Endodermal cell (in vitro differentiated cells): Measurements from ENCODE around the gene HPCAL1. TPM values are rescaled to one million over a fixed set of nuclear protein-coding genes. Genes with fewer than 3 reads are reported as not detected.

Experiments used
- DNase-seq: peaks from one replicate; pipeline ENCODE4 v3.0.0-alpha.2; 2017
- H3K27ac ChIP-seq: 2 replicates; pipeline ENCODE4 v1.5.1; 2013; ENCODE audit warnings: mild to moderate bottlenecking, low read depth, low read length, moderate library complexity
- H3K27me3 ChIP-seq: 2 replicates; pipeline ENCODE4 v1.6.1; 2013; ENCODE audit warnings: mild to moderate bottlenecking, low read length, moderate library complexity; ENCODE audit not compliant: insufficient read depth, control insufficient read depth, poor library complexity, severe bottlenecking
- H3K36me3 ChIP-seq: 2 replicates; pipeline ENCODE4 v1.7.0; 2013; ENCODE audit warnings: mild to moderate bottlenecking, low read length, moderate library complexity; ENCODE audit not compliant: control insufficient read depth, insufficient read depth
- H3K4me1 ChIP-seq: one replicate; pipeline ENCODE4 v1.7.0; 2013; ENCODE audit warnings: low read length; ENCODE audit not compliant: control insufficient read depth, insufficient read depth
- H3K4me3 ChIP-seq: 2 replicates; pipeline ENCODE4 v1.5.1; 2013; ENCODE audit warnings: mild to moderate bottlenecking, low read length, moderate library complexity
- H3K9ac ChIP-seq: 2 replicates; pipeline ENCODE4 v1.6.1; 2013; ENCODE audit warnings: mild to moderate bottlenecking, low read length, moderate library complexity; ENCODE audit not compliant: poor library complexity, severe bottlenecking; ENCODE audit errors: extremely low read depth
- H3K9me3 ChIP-seq: 2 replicates; pipeline ENCODE4 v1.6.1; 2013; ENCODE audit warnings: mild to moderate bottlenecking, low read length, moderate library complexity; ENCODE audit not compliant: control insufficient read depth
- H3K27ac Mint-ChIP-seq: 2 replicates; pipeline ENCODE4 v1.8.0; 2020; ENCODE audit warnings: mixed read lengths
- H3K27me3 Mint-ChIP-seq: 2 replicates; pipeline ENCODE4 v1.8.0; 2021; ENCODE audit warnings: mild to moderate bottlenecking, mixed read lengths; ENCODE audit not compliant: insufficient read depth
- H3K36me3 Mint-ChIP-seq: 2 replicates; pipeline ENCODE4 v1.8.0; 2020; ENCODE audit warnings: low read depth, mixed read lengths
- H3K4me1 Mint-ChIP-seq: 2 replicates; pipeline ENCODE4 v1.8.0; 2020; ENCODE audit warnings: mixed read lengths
- H3K4me3 Mint-ChIP-seq: 2 replicates; pipeline ENCODE4 v1.8.0; 2020; ENCODE audit warnings: mild to moderate bottlenecking, moderate library complexity, mixed read lengths
- H3K9me3 Mint-ChIP-seq: 2 replicates; pipeline ENCODE4 v1.8.0; 2020; ENCODE audit warnings: mild to moderate bottlenecking, mixed read lengths
- WGBS, 2 experiments: methylation state at CpG; one replicate each; pipeline versions ENCODE4 v1.1.5 to v1.1.7; 2013; ENCODE audit warnings: missing lambda C conversion rate in 2 of 2, mixed read lengths in 1 of 2; ENCODE audit not compliant: insufficient coverage in 1 of 2, insufficient read length in 1 of 2; 5-methylcytosine and 5-hydroxymethylcytosine counted together
- total RNA-seq, 2 donors: library from RNA; stranded (reverse); fragmentation: NEBNext Ultra II Directional in 1 of 2; extraction: Animal tissue kit (Norgen Biotek cat#: 25700) in 1 of 2; gene quantifications; 2 replicates in 1 of 2; 3 replicates in 1 of 2; pipeline ENCODE4 v1.2.1, GENCODE V29; 2021
- TF ChIP-seq, protein P1 (sequence below): fragments of 200-600 bp; sonication (generic); conservative IDR thresholded peaks from 2 replicates; pipeline ENCODE4 v1.5.0; 2021; ENCODE audit warnings: antibody characterized with exemption, mild to moderate bottlenecking

HPCAL1 gene
- total RNA-seq, 2 donors from 2014 or later: 6.8 to 8.1 TPM

DNA sequence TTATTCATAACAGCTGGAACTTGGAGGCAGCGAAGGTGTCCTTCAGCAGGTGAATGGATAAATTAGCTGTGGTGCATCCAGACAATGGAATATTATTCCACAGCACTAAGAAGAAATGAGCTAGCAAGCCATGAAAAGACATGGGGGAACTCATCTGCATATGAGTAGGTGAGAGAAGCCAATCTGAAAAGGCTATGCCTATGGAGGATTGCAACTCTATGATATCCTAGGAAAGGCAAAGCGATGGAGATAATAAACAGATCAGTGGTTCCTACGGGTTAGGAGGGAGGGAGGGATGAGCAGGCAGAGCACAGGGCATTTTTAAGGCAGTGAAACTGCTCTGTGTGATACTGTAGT lies 79.3 kb downstream of the HPCAL1 start:
- Mint-ChIP-seq H3K9me3 (no peaks in the 10 kb centered on the region), H3K36me3 (no peaks in the 10 kb centered on the region), H3K4me3 (peak overlapping the region; percentile 11), H3K27me3 (no peaks in the 10 kb centered on the region), H3K27ac (no peak overlapping the region), H3K4me1 (peaks cover 38% of the 10 kb centered on the region)
- H3K27me3 ChIP-seq: no peaks in the 10 kb centered on the region
- no peak overlapping the region for H3K27ac ChIP-seq
- no peak overlapping the region for H3K4me3 ChIP-seq
- H3K4me1 ChIP-seq: peaks cover 3% of the 10 kb centered on the region
- H3K36me3 ChIP-seq: no peaks in the 10 kb centered on the region
- 57 to 67% methylated on average over 3 of the region's 3 CpGs for WGBS, 2 experiments
- TF ChIP-seq, protein P1, sequence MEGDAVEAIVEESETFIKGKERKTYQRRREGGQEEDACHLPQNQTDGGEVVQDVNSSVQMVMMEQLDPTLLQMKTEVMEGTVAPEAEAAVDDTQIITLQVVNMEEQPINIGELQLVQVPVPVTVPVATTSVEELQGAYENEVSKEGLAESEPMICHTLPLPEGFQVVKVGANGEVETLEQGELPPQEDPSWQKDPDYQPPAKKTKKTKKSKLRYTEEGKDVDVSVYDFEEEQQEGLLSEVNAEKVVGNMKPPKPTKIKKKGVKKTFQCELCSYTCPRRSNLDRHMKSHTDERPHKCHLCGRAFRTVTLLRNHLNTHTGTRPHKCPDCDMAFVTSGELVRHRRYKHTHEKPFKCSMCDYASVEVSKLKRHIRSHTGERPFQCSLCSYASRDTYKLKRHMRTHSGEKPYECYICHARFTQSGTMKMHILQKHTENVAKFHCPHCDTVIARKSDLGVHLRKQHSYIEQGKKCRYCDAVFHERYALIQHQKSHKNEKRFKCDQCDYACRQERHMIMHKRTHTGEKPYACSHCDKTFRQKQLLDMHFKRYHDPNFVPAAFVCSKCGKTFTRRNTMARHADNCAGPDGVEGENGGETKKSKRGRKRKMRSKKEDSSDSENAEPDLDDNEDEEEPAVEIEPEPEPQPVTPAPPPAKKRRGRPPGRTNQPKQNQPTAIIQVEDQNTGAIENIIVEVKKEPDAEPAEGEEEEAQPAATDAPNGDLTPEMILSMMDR: no peak
- H3K9me3 ChIP-seq: no peaks in the 10 kb centered on the region
- no peak overlapping the region for H3K9ac ChIP-seq
- no peak for DNase-seq

DNA sequence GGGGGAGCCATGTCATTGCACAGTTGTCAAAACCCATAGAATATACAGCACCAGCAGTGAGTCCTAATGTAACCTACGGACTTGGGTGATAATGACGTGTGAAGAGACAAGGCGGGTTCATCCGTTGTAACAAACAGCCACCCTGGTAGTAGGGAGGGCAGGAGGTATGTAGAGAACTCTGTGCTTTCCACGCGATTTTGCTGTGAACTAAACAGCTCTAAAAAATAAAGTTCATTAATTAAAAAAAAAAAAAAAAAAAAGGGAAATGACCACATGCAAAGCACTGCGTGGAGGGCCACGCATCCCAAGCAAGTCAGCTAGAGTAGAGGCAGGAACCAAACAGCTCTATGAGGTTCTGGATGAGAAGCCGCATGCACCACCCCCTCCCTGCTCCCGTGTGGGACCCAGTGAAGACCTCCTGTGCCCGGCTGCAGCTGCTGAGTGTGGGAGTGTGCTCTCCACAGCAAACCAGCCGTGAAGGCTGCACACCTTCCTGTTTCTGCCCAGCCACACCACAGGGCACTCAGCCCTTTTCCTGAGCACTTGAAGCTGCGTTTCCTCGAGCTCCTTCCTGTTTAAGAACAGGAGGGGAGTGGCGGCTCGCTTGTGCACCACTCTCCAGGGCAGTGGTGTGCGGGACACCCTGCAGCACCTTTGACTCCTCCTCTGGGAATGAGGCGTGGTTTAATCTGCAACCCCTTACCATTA lies 79.8 kb downstream of the HPCAL1 start:
- no peaks in the 10 kb centered on the region for H3K9me3 ChIP-seq
- H3K4me1 ChIP-seq: peaks cover 3% of the 10 kb centered on the region
- no peak overlapping the region for H3K4me3 ChIP-seq
- TF ChIP-seq, protein P1: no peak
- Mint-ChIP-seq H3K4me1 (peaks cover 38% of the 10 kb centered on the region), H3K27ac (no peak overlapping the region), H3K9me3 (no peaks in the 10 kb centered on the region), H3K27me3 (no peaks in the 10 kb centered on the region), H3K4me3 (peak overlapping the region; percentile 11), H3K36me3 (no peaks in the 10 kb centered on the region)
- WGBS, 2 experiments: 41 to 53% methylated on average over 9 to 16 of the region's 18 CpGs
- no peaks in the 10 kb centered on the region for H3K36me3 ChIP-seq
- H3K27me3 ChIP-seq: no peaks in the 10 kb centered on the region
- no peak overlapping the region for H3K9ac ChIP-seq
- no peak overlapping the region for H3K27ac ChIP-seq
- DNase-seq: peak; percentile 76

DNA sequence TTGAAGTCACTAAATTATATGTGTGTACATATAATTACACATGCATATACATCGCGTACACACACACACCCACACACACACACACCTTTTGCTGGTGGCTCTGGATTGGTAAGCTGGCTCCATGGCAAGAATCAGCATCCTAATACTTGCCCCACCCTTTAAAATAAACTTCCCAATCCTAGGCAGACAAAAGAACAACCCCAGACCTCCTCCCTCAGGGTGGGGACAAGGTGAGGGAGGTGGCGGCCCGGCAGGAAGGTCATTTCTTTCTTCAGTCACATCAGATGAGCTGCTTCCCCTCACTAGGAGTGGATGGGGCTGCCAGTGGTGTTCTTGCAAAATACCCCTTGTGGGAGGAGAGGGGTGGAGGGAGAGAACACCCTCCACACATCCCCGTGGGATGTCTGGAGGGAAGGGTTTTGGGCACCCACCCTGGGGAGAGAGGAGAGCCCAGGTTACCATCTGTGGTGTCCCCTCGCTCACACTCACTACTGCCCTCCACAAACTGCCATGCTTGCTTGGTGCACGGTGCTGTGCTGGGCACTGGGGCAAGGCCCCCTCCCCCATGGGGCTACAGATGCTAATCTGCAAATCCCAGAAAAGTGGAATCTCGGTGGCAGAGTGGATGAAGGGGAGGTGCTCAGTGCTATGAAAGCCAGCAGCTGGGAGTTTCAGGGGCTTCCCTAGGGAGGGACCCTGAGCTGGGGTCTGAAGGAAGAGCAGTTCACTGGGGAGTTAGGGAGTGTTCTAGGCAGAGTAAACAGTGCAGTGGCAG lies 81.4 kb downstream of the HPCAL1 start:
- H3K27ac ChIP-seq: no peak overlapping the region
- H3K4me3 ChIP-seq: no peak overlapping the region
- WGBS, 2 experiments: 88 to 90% methylated on average over 3 to 7 of the region's 8 CpGs

More for the DNA sequence above, 81.4 kb downstream of the HPCAL1 start:
- no peaks in the 10 kb centered on the region for H3K36me3 ChIP-seq
- Mint-ChIP-seq H3K27me3 (no peaks in the 10 kb centered on the region), H3K4me3 (no peak overlapping the region), H3K27ac (peak overlapping the region; percentile 23), H3K36me3 (no peaks in the 10 kb centered on the region), H3K9me3 (no peaks in the 10 kb centered on the region), H3K4me1 (peaks cover 30% of the 10 kb centered on the region)
- TF ChIP-seq, protein P1: no peak
- no peak for DNase-seq
- H3K9ac ChIP-seq: no peak overlapping the region
- no peaks in the 10 kb centered on the region for H3K27me3 ChIP-seq
- H3K4me1 ChIP-seq: peaks cover 3% of the 10 kb centered on the region
- H3K9me3 ChIP-seq: no peaks in the 10 kb centered on the region
